HG02763 (cell line): ENCODE results near the gene ZNF593.

Experiments
- ATAC-seq: cut with Tn5 transposase; IDR thresholded peaks from one replicate; pipeline ENCODE4 v1.9.1; 2021; ENCODE audit warnings: mild to moderate bottlenecking, moderate library complexity; ENCODE audit not compliant: unreplicated experiment

The ZNF593 gene

GRCh38 chr1:26145960-26146294 lies 23.8 kb upstream of the ZNF593 start:
- ATAC-seq, result no peak

DNA sequence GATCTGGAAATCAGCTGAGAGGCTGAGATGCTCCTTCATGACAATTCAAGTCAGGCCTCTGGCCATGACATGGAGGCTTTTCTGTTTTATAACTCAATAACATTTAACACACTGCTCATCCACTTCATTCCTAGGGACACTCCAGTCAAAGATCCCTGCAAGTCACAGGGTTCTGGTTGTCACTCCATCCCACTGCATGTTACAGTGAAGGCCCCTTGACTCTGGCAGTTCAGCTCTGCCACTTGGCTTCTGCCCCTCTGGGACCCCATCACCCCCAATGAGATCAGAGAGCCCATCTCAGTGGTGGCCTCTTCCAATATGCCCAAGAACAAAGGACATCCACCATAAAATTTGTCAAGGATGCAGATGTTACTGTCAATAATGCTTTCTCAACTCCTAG lies 20.8 kb upstream of the ZNF593 start:
- no peak for ATAC-seq

DNA sequence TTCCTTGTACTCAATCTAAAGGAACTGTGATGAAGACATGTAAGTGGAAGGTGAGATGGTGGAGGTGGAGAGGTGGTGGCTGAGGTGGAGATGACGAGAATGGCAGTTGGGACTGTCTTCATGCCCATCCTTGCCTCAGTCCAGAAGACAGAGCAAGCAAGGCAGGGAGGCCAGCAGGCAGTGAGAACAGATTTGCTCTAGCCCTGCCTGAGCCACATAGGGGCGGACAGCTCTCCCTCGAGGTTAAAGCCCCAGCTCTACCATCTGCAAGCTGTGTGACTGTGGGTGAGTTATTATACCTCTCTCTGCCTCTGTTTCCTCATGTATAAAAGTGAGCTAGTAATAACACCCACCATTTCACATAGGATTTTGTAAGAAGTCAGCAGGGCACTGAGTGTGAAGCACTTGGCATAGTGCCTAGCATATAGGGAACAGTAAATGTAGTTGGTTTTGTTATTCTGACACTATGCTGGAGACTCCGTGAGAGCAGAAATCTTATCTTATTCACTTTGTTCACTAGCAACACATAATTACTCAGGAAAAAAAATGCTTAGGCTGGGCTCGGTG lies 15.7 kb upstream of the ZNF593 start:
- ATAC-seq, result no peak

- no peak for ATAC-seq
These were observed 15.0 kb upstream of the ZNF593 start for GRCh38 chr1:26154750-26155149.

DNA sequence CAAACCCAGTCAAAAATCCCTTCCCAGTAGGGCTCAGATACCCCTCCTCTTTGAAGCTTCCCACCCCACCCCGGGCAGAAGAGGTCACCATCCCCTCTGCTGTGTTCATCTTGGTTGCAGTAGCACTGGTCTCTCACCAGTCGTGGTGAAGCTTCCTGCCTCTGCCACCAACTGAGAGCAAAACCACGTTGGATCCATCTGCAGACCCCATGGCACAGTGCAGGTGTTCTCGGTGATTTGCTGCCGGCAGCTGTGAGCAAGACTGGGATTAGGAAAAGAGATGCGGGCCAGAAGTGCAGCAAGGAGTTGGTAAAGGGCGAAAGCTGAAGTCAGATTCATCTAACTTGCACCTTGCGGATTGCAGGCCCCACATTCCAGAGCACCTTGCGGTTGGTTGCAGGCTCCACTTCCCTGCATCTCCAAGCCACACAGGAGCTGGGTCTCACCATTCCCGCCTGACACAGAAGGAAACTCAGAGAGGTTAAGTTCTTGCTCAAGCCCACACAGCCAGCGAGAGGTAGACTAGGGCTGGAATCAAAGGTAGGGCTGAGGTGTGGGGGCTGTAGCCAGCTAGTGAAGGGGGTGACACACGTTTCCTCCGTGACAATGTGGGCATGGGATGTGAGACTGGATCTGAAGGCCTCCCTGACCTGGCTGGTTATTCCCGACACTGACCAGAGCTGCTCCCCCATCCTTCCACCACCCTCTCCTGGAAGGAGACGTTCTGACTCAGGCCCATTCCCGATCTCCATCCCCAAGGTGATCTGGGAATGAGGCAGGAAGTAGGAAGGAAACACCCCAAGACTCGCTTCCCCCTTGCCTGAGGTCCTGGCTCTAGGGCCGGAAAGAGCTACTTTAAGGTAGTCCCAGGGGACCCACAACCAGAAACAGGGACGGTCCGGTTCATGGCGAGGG lies 14.1 kb upstream of the ZNF593 start:
- ATAC-seq, result no peak

- no peak for ATAC-seq
These were observed 13.2 kb upstream of the ZNF593 start for GRCh38 chr1:26156285-26157038.

DNA sequence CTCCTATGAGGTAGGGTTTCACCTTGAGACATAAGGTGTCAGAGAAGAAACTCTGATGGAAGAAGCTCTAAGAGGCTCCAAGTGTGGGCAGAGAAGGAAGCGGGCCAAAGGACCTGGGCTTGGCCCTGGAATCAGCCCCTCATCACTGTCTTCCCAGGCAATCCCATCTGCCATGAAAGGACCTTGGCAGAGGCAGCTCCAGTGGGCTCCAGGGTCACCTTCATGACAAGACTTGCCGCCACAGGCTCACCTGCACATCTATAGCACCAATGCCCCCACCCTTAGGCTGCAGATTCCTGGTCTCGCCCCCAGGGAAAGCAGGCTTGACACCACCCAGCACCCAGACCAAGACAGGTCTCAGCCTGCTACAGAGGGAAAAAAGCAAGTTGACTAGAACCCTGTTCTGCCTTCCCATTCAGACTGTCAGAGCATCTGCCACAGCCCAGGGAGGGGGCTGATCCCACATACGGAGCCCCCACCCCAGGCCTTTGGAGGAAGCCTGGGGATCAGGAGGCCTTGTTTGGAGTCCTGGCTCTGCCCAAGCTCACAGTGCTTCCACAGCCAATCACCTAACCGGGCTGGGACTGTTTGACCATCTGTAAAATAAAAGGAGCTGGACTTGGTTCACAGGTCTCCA lies 11.3 kb upstream of the ZNF593 start:
- no peak for ATAC-seq

DNA sequence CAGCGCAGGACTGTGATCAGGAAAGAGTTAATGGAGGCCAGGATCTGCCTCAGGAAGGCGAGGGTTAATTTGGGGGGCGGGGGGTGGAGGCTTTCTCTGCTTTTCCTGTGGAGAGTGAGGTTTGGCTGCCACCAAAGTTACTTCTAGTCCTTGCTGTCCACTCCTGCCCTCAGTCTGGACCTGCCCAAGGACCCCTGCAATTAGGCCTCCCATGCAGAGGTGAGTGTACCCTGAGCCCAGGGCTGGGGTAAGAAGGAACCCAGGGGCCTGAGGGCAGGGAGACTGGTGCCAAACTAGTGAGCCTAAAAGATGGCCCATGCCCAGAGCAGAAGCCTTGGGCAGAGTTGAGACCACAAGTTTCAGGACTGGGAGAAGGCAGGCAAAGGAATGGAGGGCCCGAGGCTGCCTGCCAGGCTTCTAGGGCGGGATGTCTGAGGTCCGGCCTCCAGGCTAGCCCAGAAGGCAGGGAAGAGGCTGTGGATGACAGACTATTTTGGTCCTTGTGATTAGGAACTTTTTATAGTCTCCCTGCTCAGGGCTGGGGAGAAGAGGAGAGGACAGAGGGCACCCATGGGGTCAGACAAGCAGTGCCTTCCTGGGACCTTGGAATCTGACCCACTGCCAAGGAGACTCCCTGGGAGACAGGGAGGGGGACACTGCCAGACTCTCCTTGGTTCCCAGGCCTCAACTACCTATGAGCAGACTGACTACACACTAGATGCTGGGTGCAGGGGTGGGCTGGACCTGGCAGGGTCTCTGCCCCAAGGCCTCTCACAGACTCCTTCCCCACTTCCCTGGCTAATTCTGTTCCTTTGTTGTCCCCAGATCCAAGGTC lies 10.6 kb upstream of the ZNF593 start, which contains the start of gene FAM110D:
Gene FAM110D, plus strand, starts transcription at position 172 of the 835 bp plus-strand sequence. CDS start 2,213 bp downstream, outside the sequence.
- ATAC-seq, result no peak

DNA sequence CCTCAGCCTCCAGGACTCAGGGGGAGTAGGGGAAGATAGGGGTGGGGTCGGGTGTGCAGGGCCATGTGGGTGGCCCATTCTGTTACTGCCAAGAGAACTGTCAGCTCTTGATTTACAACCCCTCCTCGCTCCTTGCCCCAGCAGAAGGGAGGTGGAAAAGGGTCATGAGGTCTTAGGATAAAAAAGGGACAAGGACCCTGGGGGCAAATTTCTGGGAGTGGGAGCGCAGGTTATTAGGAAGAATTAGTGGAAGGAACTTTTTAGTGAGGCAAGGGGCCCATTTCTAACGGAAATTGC lies 10.0 kb upstream of the ZNF593 start:
- no peak for ATAC-seq

DNA sequence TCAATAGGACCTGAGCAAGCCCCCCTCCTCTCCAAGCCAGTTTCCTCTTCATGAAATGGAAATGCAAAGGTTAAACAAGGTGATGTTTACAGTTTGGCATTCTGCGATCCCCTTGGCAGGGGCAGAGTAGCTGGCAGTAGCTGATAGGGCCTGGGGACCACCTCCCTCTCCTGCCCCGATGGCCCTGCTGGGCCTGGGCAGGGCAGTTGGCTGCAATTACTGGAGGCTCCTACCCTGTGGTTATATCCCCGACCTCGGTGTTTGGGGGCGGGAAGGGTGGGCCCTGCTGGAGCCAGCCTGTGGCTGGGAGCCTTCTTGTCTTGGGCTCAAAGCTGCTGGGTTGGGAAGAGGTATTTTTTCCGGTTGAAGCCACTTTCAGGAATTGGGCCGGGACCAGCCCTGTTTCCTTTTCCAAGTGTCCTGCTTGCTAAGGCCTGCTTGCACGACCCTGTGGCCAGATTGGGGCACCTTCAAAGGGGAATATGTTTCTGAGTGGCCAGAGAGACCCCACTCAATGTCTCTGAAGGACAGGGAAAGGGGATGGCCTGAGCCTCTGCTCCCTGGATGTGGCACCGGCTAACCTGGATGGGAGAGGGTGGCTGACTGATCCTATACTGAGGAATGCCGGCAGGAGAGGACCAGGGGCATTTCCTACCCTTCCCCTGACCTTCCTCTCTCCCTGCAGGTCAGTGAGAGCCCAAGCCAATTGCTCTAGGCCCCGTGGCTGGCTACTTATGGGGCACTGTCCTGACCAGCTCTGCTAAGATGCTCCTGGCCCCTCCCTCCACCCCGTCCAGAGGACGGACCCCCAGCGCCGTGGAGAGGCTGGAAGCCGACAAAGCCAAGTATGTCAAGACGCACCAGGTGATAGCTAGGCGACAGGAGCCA lies 8.9 kb upstream of the ZNF593 start:
- no peak for ATAC-seq

- no peak for ATAC-seq
These were observed 8.1 kb upstream of the ZNF593 start for GRCh38 chr1:26161415-26162219.

- ATAC-seq, result no peak
These were observed 7.4 kb upstream of the ZNF593 start for GRCh38 chr1:26162220-26162709.

DNA sequence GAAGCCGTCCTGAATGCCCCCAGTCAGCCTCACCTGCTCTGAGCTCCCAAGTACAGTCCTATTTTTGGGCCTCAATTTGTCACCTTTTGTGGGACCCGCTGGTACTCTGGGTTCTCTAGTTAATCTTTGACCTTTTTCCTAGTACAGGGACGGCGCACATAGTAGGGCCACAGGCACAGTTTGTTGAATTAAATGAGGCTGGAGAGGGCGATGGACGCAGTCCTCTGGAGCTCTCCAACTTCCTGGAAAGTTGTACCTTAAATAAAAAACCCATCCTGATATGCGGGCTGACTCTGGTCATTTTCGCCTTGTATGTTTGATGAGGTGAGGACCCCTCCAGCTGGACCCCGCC lies 6.0 kb upstream of the ZNF593 start:
- no peak for ATAC-seq

GRCh38 chr1:26164036-26164860 lies 5.5 kb upstream of the ZNF593 start:
- ATAC-seq, result no peak

DNA sequence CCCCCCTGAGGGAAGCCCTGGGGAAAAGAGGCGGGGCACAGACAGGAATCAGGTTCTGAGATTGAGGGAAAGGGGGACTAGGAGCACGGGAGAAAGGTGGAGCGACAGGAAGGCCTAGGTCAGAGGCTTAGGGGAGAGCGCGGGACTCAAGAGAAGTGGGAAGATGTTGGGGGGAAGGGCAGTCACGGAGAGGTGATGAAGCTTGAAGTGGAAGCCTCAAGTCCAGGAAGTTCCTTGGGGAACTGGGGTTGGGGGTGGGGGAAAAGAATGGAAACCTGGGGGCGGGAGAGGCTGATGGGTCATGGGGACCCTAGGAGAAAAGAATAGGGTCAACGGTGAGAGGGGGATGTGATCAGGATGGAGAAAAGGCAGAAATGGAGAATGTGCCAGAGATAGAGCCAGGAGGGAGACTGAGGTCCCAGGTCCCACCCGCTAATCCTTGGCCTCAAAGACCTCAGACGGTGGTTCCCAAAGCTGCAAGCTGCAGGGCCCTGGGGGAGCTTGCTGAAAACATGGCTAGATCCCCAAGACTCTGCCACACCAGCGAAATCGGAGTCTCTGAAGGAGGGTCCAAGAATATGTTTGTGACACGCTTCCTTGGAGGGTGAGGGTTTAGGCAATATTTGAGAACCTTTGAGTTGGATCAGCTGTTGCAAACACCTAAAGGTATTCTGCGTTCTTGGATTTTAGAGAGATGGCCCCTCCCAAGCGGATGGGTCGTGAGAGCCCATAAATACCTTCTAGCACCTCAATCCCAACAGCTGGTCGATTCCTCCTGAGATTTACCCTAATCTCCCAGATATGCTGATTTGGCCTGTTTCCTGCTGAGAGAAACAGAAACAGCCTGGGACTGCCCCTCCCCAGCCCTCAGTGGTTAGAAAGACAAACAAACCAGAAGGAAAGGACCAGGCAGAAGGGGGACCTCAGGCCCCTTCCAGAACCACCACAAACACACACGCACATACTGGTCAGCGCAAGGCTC lies 4.6 kb upstream of the ZNF593 start:
- no peak for ATAC-seq

DNA sequence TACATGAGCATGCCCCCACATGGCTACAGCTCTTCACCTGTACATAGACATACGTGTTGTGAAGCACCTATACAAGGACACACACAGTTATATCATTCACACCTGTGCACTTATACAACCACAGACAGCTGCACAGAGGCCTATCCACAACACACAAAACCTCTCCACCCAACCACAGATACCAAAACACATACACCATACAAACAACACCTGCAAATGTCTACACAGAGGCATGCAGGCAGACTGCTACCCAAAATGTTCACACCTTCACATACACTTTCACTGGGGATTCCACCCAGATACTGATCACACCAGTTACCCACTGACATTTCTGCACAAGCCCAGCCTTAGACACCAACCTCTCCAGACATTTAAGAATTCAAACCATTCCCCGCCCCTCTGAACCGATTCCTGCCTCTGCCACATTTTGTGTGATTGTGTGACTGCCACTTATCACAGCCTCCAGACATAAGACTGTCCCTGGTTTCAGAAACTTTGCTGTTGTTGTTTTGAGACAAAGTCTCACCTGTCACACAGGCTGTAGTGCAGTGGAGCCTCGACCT lies 2.9 kb upstream of the ZNF593 start:
- ATAC-seq, result no peak
